ENCODE measurements around the gene MAGI3.
"Not testable (repeated sequence)": the region's sequence is repeated elsewhere in the genome, so short reads cannot be mapped to it uniquely, and the experiment has no call there.

Gene MAGI3

GRCh38 chr1:113401067-113401466 is 10.8 kb downstream of the MAGI3 start:
- DNase-seq: no peak

DNA sequence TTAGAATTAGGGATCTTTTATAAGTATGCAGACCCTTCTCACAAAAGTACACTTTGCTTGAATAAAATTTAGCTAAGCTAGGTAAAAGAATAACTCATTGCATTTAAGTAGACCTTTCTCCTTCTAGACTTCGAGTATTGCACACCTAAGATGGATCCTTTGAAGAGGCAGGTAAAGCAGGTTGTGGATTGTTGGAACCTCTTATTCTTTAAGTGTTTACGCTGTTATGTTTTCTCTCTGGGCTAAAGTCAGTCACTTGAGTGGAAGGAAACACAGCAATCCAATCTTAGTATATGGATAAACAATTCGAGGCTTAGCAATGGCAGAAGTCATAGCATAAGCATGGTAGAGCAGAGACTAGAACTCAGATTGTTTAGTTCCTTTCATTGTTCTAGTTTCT is 11.4 kb downstream of the MAGI3 start:
- DNase-seq: no peak

DNA sequence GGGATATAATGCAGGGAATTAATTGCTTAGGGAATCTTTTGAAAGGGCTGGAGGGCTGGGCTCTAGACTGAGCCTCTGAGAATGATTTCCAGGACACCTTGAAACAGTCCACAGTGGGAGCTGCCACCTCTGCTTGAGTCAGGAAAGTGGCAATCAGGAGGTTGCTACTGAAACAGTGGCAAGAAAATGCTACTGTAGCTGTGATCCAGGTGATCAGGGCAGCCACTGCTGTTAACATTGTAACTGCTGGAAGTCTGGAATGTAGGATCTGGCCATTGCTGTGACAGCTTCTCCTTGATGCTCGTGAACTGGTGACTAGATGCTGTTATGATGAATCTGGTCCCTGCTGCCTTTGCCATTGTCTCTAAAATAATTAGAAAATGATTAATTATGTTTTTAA is 12.8 kb downstream of the MAGI3 start:
- DNase-seq: no peak

GRCh38 chr1:113405573-113405972 is 15.3 kb downstream of the MAGI3 start:
- no peak for DNase-seq

DNA sequence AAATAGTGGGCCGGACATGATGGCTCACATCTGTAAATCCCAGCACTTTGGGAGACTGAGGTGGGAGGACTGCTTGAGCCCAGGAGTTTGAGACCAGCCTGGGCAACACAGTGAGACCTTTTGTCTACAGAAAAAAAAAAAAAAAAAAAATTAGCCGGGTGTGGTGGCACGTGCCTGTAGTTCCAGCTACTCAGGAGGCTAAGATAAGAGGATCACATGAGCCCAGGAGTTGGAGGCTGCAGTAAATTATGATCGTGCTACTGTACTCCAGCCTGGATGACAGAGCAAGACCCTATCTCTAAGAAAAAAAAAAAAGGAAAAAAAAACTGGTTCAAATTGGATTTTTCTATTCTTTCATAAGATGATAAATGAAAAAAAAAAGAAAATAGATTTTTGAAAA is 15.8 kb downstream of the MAGI3 start:
- not testable (repeated sequence) for DNase-seq

GRCh38 chr1:113409363-113409762 is 19.0 kb downstream of the MAGI3 start:
- DNase-seq: no peak

DNA sequence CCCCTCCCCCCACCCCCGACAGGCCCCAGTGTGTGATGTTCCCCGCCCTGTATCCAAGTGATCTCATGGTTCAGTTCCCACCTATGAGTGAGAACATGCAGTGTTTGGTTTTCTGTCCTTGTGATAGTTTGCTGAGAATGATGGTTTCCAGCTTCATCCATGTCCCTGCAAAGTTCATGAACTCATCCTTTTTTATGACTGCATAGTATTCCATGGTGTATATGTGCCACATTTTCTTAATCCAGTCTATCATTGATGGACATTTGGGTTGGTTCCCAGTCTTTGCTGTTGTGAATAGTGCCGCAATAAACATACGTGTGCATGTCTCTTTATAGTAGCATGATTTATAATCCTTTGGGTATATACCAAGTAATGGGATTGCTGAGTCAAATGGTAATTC is 21.7 kb downstream of the MAGI3 start:
- DNase-seq: not testable (repeated sequence)

GRCh38 chr1:113415310-113416070 is 25.2 kb downstream of the MAGI3 start:
- DNase-seq: no peak

GRCh38 chr1:113416071-113416470 is 25.8 kb downstream of the MAGI3 start:
- DNase-seq: not testable (repeated sequence)

GRCh38 chr1:113416496-113416895 is 26.2 kb downstream of the MAGI3 start:
- no peak for DNase-seq

DNA sequence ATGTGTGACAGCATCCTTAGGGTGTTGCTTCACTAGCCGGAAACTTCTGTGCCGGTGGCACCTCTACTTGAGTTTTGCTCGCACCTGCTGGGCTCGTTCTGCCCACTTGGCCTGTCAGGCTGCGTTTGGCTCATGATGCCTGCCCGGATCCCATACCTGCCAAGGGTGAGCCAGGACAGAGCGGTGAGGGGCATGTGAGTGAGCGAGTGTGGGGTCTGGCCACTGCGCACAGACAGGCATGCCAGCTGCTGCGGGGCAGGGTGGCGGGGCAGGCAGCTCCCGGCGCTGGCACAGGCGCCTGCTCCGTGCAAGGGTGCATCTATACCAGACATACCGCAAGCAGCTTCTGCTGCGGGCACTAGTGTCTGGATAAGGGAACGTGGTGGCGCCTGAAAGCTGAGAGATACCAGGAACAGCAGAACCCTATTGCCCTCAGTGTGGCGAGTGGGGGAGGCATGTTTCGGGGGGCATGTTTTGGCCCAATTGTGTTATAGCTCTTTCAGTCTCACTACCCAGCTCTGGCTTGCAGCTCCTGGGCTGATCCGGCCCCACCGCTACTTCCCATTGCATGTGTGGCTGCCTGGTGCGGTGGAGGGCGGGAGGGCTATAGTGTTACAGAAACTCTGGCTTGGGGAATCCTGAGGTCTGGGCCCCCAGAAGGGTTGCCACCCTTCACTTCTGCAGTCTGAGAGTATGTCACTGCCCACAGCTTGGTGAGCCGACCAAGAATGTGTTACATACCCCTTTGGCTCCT is 32.2 kb downstream of the MAGI3 start:
- no peak for DNase-seq

- no peak for DNase-seq
These were observed 33.5 kb downstream of the MAGI3 start for GRCh38 chr1:113423826-113424225.

- DNase-seq: no peak
These were observed 39.3 kb downstream of the MAGI3 start for GRCh38 chr1:113429461-113430153.

DNA sequence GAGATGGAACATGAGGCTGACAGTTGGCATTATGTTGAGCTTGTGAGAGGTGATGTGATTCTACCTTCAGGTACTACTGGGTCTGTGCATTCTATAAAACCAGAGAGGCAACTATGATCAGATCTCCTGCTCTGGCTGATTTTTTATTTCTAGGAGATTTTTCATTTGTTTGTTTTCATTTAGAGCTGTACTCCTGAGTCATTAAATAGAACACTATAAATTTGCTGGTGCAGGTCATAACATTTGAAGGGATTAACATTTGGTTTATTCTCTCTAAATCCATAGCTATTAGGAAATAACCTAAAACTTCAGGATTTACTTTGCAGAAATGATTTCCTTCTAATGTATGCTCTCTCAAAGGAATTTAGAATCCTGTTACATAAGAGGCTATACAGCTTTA is 42.9 kb downstream of the MAGI3 start:
- no peak for DNase-seq

DNA sequence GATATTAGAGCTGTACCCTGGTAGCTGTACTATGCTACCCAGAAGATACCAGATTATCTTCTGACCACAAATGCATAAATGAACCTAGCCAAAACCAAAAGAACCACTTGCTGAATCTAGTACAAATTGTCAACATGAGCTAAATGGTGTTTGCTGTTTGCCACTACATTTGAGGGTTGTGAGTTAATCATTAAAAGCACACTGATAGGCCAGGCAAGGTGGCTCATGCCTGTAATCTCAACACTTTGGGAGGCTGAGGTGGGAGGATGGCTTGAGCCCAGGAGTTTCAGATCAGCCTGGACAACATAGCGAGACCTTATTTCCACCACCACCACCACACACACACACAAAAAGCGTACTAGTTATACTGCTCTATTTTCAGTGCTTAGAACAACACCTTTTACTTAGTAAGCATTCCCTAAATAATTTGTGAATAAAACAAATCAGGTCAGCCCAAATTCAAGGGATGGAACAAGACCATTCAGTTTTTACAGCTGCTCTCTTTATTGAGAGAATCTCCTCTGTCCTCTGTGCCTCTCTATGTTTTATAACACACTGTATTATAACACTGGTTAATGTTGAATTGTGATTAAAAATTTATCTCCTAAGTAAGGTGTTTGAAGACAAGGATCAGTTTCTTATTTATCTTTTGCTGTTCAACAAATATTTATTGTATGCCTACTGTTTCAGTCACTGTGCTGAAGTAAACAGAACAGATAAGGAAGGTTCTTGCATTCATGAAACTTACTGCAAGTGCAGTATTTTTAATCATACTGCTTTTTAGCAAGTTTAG is 44.0 kb downstream of the MAGI3 start:
- no peak for DNase-seq

DNA sequence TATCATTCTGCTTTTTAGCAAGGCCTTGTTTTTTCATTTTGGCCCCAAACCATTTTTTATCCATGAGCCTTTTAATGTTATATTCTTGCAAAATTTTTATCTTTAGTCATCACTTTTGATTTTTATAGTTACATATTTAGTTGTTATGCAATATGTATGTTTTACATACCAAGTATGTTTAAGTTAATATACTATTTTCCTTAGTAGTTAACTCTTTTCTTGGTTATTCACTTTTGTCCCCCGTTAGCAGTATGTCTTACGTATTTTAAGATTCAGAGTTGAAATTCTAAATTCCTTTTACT is 44.5 kb downstream of the MAGI3 start:
- no peak for DNase-seq

GRCh38 chr1:113437554-113438341 is 47.4 kb downstream of the MAGI3 start:
- no peak for DNase-seq

GRCh38 chr1:113438505-113439276 is 48.4 kb downstream of the MAGI3 start:
- DNase-seq: no peak

GRCh38 chr1:113439277-113439670 is 49.0 kb downstream of the MAGI3 start:
- DNase-seq: no peak

- DNase-seq: no peak
These were observed 51.8 kb downstream of the MAGI3 start for GRCh38 chr1:113442131-113442530.

- no peak for DNase-seq
These were observed 54.5 kb downstream of the MAGI3 start for GRCh38 chr1:113444857-113445256.

- no peak for DNase-seq
These were observed 61.4 kb downstream of the MAGI3 start for GRCh38 chr1:113451710-113452109.

Measured in stimulated activated CD4-positive, alpha-beta T cell treated with anti-CD3 and anti-CD28 coated beads, Interleukin-4, amount 100 ng/mL, for 24 hours (primary cell).